Peyer's patch (tissue), 4 donors: ENCODE measurements around the gene INPP5B. TPM values are rescaled to one million over a fixed set of nuclear protein-coding genes. Genes with fewer than 3 reads are reported as not detected.

ENCODE experiments used
- DNase-seq, 3 donors: peaks; one replicate each; pipeline ENCODE4 v3.0.0-alpha.2; 2017 to 2019
- H3K27ac ChIP-seq, 4 donors: fragments of 200-600 bp; sonication (generic); one replicate each; pipeline ENCODE4 v1.5.1; 2016 to 2019
- H3K27me3 ChIP-seq, 2 donors: fragments of 200-600 bp; sonication (generic); one replicate each; pipeline ENCODE4 v1.5.1; 2019
- H3K36me3 ChIP-seq, 3 donors: fragments of 200-600 bp; sonication (generic); one replicate each; pipeline ENCODE4 v1.5.1; 2016 to 2019
- H3K4me1 ChIP-seq, 4 donors: fragments of 200-600 bp; sonication (generic); one replicate each; pipeline ENCODE4 v1.5.1; 2016 to 2019
- H3K4me3 ChIP-seq, 4 donors: fragments of 200-600 bp; sonication (generic); 1 replicate in 3 of 4; 2 replicates in 1 of 4; pipeline ENCODE4 v1.5.1; 2016 to 2019; ENCODE audit warnings: mild to moderate bottlenecking in 1 of 4
- H3K9me3 ChIP-seq, 4 donors: fragments of 200-600 bp; sonication (generic); one replicate each; pipeline ENCODE4 v1.5.1; 2016 to 2019; ENCODE audit warnings: mild to moderate bottlenecking in 1 of 4
- POLR2A ChIP-seq, 2 donors: fragments of 450-650 bp; IDR thresholded peaks; one replicate each; pipeline ENCODE4 v1.5.1; 2017; ENCODE audit warnings: antibody characterized with exemption in 2 of 2, mild to moderate bottlenecking in 2 of 2, moderate library complexity in 2 of 2
- total RNA-seq, 4 donors: library from RNA; depleted of rRNA; stranded (reverse); fragments of >200 nt; gene quantifications; one replicate each; pipeline ENCODE4 v1.1.0, GENCODE V29; 2016
- TF ChIP-seq, protein P1 (sequence below), 6 experiments: fragments of 450-650 bp in 4 of 6; fragments of 200-600 bp in 2 of 6; sonication (generic) in 1 of 6; IDR thresholded peaks; one replicate each; pipeline ENCODE4 v1.5.1; 2017 to 2019; ENCODE audit warnings: antibody characterized with exemption in 6 of 6, mild to moderate bottlenecking in 3 of 6, moderate library complexity in 1 of 6

INPP5B gene
- total RNA-seq, 4 donors from 2014 or later, result 24.7 to 56.9 (median 35.3) TPM

DNA sequence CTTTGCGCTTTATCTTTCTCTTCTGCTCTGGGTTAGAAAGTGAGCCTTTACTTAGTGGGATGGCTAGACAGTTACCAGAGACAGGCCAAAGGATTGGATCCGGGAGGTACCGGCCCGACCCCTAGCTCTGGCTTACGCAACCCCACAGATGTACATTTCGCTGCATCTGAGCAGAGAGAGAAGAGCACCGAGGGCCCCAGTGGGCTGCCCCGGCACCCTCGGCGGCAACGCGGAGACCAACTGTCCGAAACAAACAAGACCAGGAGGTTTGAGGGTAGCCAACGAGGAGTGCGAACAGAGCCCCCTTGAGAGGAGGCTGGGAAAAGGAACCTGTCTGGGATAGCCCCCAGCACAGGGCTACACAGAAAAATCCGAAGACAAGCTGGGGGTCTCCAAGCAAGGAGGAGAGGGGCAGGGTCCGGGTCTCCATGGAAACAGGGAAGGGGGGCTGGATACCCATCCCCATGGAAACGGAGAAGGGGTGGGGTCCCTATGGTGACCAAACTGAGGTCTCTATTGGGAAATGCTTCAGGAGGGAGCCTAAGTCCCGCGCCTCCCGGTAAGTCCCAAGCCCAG, 87.8 kb downstream of the INPP5B start:
- Histone ChIP-seq H3K4me3 (peak overlapping the region; percentile 82 to 91 (median 86)), H3K36me3 (peaks cover 0 to 23% (median 0%) of the 10 kb centered on the region in 3 donors), H3K9me3 (no peaks in the 10 kb centered on the region), H3K27me3 (no peaks in the 10 kb centered on the region), H3K27ac (peak overlapping the region; percentile 87 to 94 (median 92)), H3K4me1 (peaks cover 0 to 27% (median 5%) of the 10 kb centered on the region in 4 donors)
- DNase-seq, result peak in 1 of 3 donors; percentile 46
- TF ChIP-seq, protein P1, sequence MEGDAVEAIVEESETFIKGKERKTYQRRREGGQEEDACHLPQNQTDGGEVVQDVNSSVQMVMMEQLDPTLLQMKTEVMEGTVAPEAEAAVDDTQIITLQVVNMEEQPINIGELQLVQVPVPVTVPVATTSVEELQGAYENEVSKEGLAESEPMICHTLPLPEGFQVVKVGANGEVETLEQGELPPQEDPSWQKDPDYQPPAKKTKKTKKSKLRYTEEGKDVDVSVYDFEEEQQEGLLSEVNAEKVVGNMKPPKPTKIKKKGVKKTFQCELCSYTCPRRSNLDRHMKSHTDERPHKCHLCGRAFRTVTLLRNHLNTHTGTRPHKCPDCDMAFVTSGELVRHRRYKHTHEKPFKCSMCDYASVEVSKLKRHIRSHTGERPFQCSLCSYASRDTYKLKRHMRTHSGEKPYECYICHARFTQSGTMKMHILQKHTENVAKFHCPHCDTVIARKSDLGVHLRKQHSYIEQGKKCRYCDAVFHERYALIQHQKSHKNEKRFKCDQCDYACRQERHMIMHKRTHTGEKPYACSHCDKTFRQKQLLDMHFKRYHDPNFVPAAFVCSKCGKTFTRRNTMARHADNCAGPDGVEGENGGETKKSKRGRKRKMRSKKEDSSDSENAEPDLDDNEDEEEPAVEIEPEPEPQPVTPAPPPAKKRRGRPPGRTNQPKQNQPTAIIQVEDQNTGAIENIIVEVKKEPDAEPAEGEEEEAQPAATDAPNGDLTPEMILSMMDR (IDR thresholded peaks at IDR 0.05), result no peak
- TF ChIP-seq POLR2A (IDR thresholded peaks at IDR 0.05), result no peak

DNA sequence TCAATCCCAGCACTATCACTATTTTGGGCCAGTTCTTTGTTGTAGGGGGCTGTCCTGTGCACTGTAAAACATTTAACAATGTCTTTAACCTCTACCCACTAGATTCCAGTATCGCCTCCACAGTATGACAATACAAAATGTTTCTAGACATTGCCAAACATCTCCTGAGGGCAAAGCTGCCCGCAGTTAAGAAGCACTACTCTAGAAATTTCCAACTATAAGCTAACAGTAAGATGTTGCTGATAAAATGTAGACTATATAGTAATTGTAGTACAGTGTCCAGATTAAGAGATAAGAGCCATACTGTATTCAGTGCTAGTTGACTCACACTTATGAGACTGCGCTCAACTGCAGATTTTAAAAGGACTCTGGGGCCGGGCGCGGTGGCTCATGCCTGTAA, 92.4 kb downstream of the INPP5B start:
- TF ChIP-seq POLR2A (IDR thresholded peaks at IDR 0.05), result no peak
- DNase-seq, result no peak
- Histone ChIP-seq H3K9me3 (no peaks in the 10 kb centered on the region), H3K27ac (no peak overlapping the region), H3K36me3 (peaks cover 0 to 6% (median 0%) of the 10 kb centered on the region in 3 donors), H3K4me3 (no peak overlapping the region), H3K4me1 (peaks cover 0 to 42% (median 5%) of the 10 kb centered on the region in 4 donors), H3K27me3 (no peaks in the 10 kb centered on the region)

DNA sequence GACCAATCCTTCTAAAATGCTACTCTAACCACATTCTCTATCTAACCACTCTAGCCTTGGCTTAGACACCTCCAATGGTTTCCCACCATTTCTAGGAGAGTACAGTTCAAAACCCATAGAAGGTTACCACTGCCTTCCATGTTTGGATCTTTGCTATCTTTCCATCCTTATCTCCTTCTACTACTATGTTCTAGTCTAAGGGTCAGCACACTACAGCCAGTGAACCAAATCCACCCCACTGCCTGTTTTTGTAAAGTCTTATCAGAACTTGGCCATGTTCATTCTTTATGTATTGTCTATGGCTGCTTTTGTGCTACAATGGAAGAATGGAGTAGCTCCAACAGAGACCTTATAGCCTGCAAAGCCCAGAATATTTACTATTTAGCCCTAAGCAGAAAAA, 93.7 kb downstream of the INPP5B start:
- peaks cover 0 to 35% (median 0%) of the 10 kb centered on the region in 4 donors for H3K4me1 ChIP-seq
- H3K4me3 ChIP-seq, result no peak overlapping the region
- H3K27me3 ChIP-seq, result no peaks in the 10 kb centered on the region
- no peak for DNase-seq
- H3K27ac ChIP-seq, result no peak overlapping the region
- TF ChIP-seq POLR2A (IDR thresholded peaks at IDR 0.05), result no peak
- TF ChIP-seq, protein P1 (IDR thresholded peaks at IDR 0.05), result no peak
- peaks cover 0 to 6% (median 0%) of the 10 kb centered on the region in 3 donors for H3K36me3 ChIP-seq
- H3K9me3 ChIP-seq, result no peaks in the 10 kb centered on the region

DNA sequence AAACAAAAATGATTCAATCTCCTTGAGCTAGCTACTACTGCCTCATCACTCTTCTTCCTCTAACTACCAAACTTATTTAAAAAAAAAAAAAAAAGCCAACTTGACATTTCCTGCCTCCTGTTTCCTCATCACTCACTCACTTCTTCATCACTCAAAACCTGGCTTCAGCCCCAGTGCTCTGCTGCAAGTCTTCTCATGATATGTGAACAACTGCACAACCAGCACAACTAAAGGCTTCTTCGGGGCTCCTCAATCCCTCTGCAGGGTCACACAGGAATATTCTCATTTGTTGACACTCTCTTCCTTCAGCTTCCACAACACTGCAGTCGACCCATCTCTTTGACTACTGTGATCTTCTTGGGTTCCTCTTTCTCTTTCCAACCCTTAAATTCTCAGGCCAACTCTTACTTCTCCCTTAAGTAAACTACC, 95.1 kb downstream of the INPP5B start:
- peaks cover 0 to 36% (median 0%) of the 10 kb centered on the region in 4 donors for H3K4me1 ChIP-seq
- H3K4me3 ChIP-seq, result no peak overlapping the region
- H3K9me3 ChIP-seq, result no peaks in the 10 kb centered on the region
- H3K27ac ChIP-seq, result no peak overlapping the region
- no peaks in the 10 kb centered on the region for H3K27me3 ChIP-seq
- no peaks in the 10 kb centered on the region for H3K36me3 ChIP-seq
- TF ChIP-seq, protein P1 (IDR thresholded peaks at IDR 0.05), result no peak
- TF ChIP-seq POLR2A (IDR thresholded peaks at IDR 0.05), result no peak
- DNase-seq, result no peak

DNA sequence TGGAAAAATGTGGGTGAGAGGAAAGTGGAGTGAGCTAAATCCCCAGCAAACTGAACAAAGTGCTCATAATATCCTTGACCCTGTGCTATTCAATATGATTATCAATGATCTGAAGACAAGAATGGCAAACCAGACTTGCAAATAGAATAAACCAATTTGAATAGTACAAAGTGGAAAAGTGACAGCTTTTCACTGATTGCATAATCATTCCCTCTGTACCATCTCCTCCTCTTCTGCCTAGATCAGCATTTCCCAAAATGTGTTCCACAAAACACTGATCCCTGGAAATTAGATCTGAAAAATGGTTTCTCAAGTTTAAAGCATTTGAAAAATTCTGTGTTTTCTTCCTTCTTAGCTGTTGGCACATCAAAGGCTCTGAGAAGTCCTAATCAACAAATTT, 95.6 kb downstream of the INPP5B start:
- Histone ChIP-seq H3K4me3 (no peak overlapping the region), H3K4me1 (peaks cover 0 to 36% (median 0%) of the 10 kb centered on the region in 4 donors), H3K36me3 (no peaks in the 10 kb centered on the region), H3K9me3 (no peaks in the 10 kb centered on the region), H3K27me3 (no peaks in the 10 kb centered on the region), H3K27ac (peak overlapping the region in 1 of 4 donors; percentile 3)
- no peak for TF ChIP-seq POLR2A (IDR thresholded peaks at IDR 0.05)
- TF ChIP-seq, protein P1 (IDR thresholded peaks at IDR 0.05), result no peak
- no peak for DNase-seq

DNA sequence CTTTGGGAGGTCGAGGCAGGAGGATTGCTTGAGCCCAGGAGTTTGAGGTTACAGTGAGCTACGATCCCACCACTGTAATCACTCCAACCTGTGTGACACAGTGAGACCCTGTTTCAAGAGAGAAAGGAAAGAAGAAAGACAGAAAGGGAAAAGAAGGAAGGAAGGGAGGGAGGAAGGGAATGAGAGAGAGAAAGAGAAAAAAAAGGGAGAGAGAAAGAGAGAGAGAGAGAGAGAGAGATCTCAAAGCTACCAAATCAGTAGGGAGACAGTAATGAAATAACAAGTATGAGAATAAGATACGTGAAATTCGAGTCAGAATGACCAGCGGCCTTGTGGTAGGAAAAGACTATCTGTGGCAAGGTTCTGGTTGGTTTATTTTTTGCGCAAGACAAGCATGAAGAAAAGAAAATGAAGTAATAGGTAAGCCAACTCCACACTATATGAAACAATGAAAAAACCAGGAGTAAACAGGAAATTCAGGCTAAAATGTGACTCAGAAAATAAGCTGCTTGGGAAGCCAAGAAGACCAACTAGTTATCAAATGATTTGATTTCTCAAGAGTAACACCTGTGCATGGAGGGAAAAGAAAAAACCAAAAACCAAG, 96.4 kb downstream of the INPP5B start:
- peaks cover 0 to 37% (median 0%) of the 10 kb centered on the region in 4 donors for H3K4me1 ChIP-seq

More for the DNA sequence above, 96.4 kb downstream of the INPP5B start:
- Histone ChIP-seq H3K36me3 (no peaks in the 10 kb centered on the region), H3K27me3 (no peaks in the 10 kb centered on the region), H3K27ac (peak overlapping the region in 1 of 4 donors; percentile 1), H3K4me3 (no peak overlapping the region), H3K9me3 (no peaks in the 10 kb centered on the region)
- TF ChIP-seq, protein P1 (IDR thresholded peaks at IDR 0.05), result no peak
- TF ChIP-seq POLR2A (IDR thresholded peaks at IDR 0.05), result no peak
- no peak for DNase-seq
